ENCODE results near the gene DUSP18.
"Not testable (repeated sequence)": the region's sequence is repeated elsewhere in the genome, so short reads cannot be mapped to it uniquely, and the experiment has no call there.

Gene DUSP18

GRCh38 chr22:30667494-30668385, at the start of gene DUSP18:
Gene DUSP18 (minus strand): TSS chr22:30667875. CDS start chr22:30664003, 3,872 bp downstream.
- DNase-seq (ENCODE audit: low read depth) = peak; percentile 91

GRCh38 chr22:30714062-30714461, 46.4 kb upstream of the DUSP18 start:
- DNase-seq (ENCODE audit: low read depth) = no peak

- no peak for DNase-seq (ENCODE audit: low read depth)
Observed at GRCh38 chr22:30712094-30712493, 44.4 kb upstream of the DUSP18 start.

GRCh38 chr22:30709980-30710379, 42.3 kb upstream of the DUSP18 start:
- DNase-seq (ENCODE audit: low read depth) = not testable (repeated sequence)

GRCh38 chr22:30705710-30706651, 38.3 kb upstream of the DUSP18 start:
- no peak for DNase-seq (ENCODE audit: low read depth)

- no peak for DNase-seq (ENCODE audit: low read depth)
Observed at GRCh38 chr22:30704978-30705377, 37.3 kb upstream of the DUSP18 start.

GRCh38 chr22:30702856-30703255, 35.2 kb upstream of the DUSP18 start:
- no peak for DNase-seq (ENCODE audit: low read depth)

- no peak for DNase-seq (ENCODE audit: low read depth)
Observed at GRCh38 chr22:30701872-30702271, 34.2 kb upstream of the DUSP18 start.

- DNase-seq (ENCODE audit: low read depth) = no peak
Observed at GRCh38 chr22:30697975-30698374, 30.3 kb upstream of the DUSP18 start.

- no peak for DNase-seq (ENCODE audit: low read depth)
Observed at GRCh38 chr22:30695871-30696655, 28.4 kb upstream of the DUSP18 start.

GRCh38 chr22:30695351-30695851, 27.7 kb upstream of the DUSP18 start:
- no peak for DNase-seq (ENCODE audit: low read depth)

GRCh38 chr22:30694640-30695350, 27.1 kb upstream of the DUSP18 start, which contains the start of gene OSBP2:
Gene OSBP2 (plus strand): TSS chr22:30694874. CDS start chr22:30694910, 36 bp downstream.
- DNase-seq (ENCODE audit: low read depth) = no peak

GRCh38 chr22:30694171-30694639, 26.5 kb upstream of the DUSP18 start:
- peak; percentile 8 for DNase-seq (ENCODE audit: low read depth)

- DNase-seq (ENCODE audit: low read depth) = no peak
Observed at GRCh38 chr22:30691204-30691603, 23.5 kb upstream of the DUSP18 start.

- no peak for DNase-seq (ENCODE audit: low read depth)
Observed at GRCh38 chr22:30689622-30690021, 21.9 kb upstream of the DUSP18 start.

GRCh38 chr22:30687358-30687757, 19.7 kb upstream of the DUSP18 start:
- DNase-seq (ENCODE audit: low read depth) = no peak

- no peak for DNase-seq (ENCODE audit: low read depth)
Observed at GRCh38 chr22:30685178-30685577, 17.5 kb upstream of the DUSP18 start.

GRCh38 chr22:30681831-30682230, 14.2 kb upstream of the DUSP18 start:
- DNase-seq (ENCODE audit: low read depth) = no peak

GRCh38 chr22:30680991-30681770, 13.5 kb upstream of the DUSP18 start:
- no peak for DNase-seq (ENCODE audit: low read depth)
